Measurements from ENCODE around the gene KCNN3.

The KCNN3 gene

GRCh38 chr1:154659823-154660592, 210.1 kb downstream of the KCNN3 start:
- no peak for DNase-seq (ENCODE audit: low spot score)

DNA sequence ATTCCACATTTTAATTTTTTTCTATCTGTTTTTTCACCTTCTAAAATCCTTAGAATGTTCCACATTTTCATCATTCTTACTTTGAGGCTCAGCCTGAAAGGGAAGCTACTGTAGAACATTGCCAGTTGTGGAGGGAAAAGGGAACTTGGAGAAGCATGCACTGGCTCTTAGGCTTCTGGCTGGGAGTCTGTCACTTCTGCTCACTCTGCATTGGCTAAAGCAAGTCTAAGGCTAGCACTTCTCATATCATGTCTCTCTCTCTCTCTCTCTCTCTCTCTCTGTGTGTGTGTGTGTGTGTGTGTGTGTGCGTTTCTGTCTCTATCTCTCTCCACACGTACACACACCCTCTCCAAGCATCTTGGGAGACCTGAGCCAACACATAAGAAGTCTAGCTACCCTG, 212.5 kb downstream of the KCNN3 start:
- DNase-seq (ENCODE audit: low spot score): no peak

DNA sequence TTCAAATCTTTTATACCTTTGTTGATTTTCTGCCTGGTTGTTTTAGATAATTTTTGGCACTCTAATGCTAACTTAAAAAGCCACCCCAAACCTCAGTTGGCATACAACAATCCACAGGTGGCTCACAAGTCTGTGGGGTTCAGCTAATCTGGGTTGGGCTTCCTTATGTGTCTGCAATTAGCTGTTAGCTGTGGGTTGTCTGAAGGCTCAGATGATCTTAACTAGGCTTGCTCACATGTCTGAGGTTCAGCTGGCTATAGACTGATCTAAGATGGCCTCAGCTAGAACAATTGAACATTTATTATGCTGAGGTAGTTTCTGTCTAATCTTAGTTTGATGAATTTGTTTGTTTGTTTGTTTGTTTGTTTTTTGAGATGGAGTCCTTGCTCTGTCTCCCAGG, 217.2 kb downstream of the KCNN3 start:
- no peak for DNase-seq (ENCODE audit: low spot score)

Measured in AG08396 (cell line).